Measurements from ENCODE around the gene SLC12A2.

The SLC12A2 gene

GRCh38 chr5:128213833-128214232, 130.3 kb downstream of the SLC12A2 start:
- no peak for DNase-seq (ENCODE audit: extremely low spot score)
- ChIA-PET CTCF (interaction anchor here (1.4 kb wide), 1 partner anchor 461 kb away, joined by 7 read pairs; no protein-coding TSS in a partner anchor), POLR2A (no interaction called here)
- TF ChIP-seq LEF1 (IDR thresholded peaks at IDR 0.05; ENCODE audit: borderline replicate concordance) (no peak), SUZ12 (IDR thresholded peaks at IDR 0.05) (no peak), FOXM1 (IDR thresholded peaks at IDR 0.05; ENCODE audit: borderline replicate concordance) (no peak)

DNA sequence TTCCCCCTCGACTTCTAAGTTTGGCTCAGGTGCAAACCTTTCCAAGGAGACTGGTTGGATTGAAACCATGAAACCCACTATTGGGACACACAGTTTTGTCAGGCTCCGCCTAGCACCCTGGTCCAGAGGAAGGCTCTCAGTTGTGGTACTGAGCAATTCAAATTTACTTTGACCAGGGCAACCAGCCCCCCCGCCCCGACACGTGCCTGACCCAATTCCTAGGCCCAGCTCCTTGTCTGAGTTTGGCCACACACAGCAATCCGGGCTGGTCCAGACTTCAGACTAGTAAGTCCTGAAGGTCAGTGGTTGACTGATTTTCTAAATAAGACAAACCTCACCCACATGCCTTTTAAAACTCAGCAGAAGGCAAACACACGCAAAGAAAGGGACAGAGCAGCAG, 132.7 kb downstream of the SLC12A2 start:
- ChIA-PET CTCF (no interaction called here), POLR2A (no interaction called here)
- TF ChIP-seq FOXA1 (IDR thresholded peaks at IDR 0.05) (no peak), LEF1 (IDR thresholded peaks at IDR 0.05; ENCODE audit: borderline replicate concordance) (no peak), CTBP1 (IDR thresholded peaks at IDR 0.05; ENCODE audit: borderline replicate concordance) (no peak), BHLHE40 (IDR thresholded peaks at IDR 0.05; ENCODE audit: borderline replicate concordance) (no peak), FOXM1 (IDR thresholded peaks at IDR 0.05; ENCODE audit: borderline replicate concordance) (no peak), HDGF (IDR thresholded peaks at IDR 0.05; ENCODE audit: borderline replicate concordance) (no peak), ARNT (IDR thresholded peaks at IDR 0.05) (no peak), TARDBP (IDR thresholded peaks at IDR 0.05) (no peak), SUZ12 (IDR thresholded peaks at IDR 0.05) (no peak), SP1 (IDR thresholded peaks at IDR 0.05) (no peak), L3MBTL2 (conservative IDR thresholded peaks at IDR 0.05) (no peak), ZNF384 (IDR thresholded peaks at IDR 0.05) (no peak), NFRKB (IDR thresholded peaks at IDR 0.05) (no peak), FOXK2 (IDR thresholded peaks at IDR 0.05) (no peak), ELF4 (IDR thresholded peaks at IDR 0.05) (no peak)
- TF ChIP-seq, protein P1, sequence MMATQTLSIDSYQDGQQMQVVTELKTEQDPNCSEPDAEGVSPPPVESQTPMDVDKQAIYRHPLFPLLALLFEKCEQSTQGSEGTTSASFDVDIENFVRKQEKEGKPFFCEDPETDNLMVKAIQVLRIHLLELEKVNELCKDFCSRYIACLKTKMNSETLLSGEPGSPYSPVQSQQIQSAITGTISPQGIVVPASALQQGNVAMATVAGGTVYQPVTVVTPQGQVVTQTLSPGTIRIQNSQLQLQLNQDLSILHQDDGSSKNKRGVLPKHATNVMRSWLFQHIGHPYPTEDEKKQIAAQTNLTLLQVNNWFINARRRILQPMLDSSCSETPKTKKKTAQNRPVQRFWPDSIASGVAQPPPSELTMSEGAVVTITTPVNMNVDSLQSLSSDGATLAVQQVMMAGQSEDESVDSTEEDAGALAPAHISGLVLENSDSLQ (IDR thresholded peaks at IDR 0.05): no peak
- DNase-seq (ENCODE audit: extremely low spot score): no peak

DNA sequence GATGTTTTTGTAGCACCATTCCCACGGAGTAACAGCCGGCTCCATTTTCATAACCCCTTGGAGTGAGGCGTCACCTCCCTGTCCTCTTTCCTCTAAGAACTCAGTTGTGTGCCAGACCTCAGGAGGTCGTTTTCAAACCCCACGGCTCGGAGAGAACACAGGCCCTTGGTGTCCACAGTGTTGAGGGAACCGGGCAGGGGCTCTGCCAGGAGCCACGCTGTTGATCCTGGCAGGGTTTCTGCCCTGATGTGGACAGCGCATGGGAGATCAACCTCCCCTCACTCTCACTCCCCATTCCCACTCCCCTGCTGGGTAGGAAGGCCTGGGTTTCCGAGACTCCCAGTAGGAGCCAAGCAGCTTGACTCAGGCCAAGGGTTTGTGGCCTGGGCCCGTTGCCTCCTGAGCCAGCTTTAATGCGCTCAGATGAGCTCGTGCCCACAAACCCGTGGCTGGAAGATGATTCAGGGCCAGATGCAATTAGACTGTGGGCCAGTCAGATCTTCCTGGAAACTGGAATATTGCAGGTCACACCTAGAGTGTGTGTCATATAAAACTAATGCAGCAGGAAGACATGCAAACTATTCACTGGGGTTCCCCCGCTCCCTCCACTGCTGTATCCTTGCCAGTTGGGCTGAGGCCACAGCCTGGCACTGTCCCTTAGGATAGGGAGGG, 133.4 kb downstream of the SLC12A2 start:
- TF ChIP-seq SUZ12 (IDR thresholded peaks at IDR 0.05): no peak
- TF ChIP-seq HDGF (IDR thresholded peaks at IDR 0.05; ENCODE audit: borderline replicate concordance): no peak
- TF ChIP-seq, protein P1 (IDR thresholded peaks at IDR 0.05): no peak
- no peak for TF ChIP-seq FOXA1 (IDR thresholded peaks at IDR 0.05)
- TF ChIP-seq TARDBP (IDR thresholded peaks at IDR 0.05): no peak
- TF ChIP-seq ZNF384 (IDR thresholded peaks at IDR 0.05): no peak
- ChIA-PET CTCF (no interaction called here), POLR2A (no interaction called here)
- no peak for DNase-seq (ENCODE audit: extremely low spot score)

GRCh38 chr5:128220841-128221240, 137.3 kb downstream of the SLC12A2 start:
- DNase-seq (ENCODE audit: extremely low spot score): no peak
- ChIA-PET POLR2A (no interaction called here), CTCF (no interaction called here)
- TF ChIP-seq TARDBP (IDR thresholded peaks at IDR 0.05) (no peak), HDGF (IDR thresholded peaks at IDR 0.05; ENCODE audit: borderline replicate concordance) (no peak), ELF4 (IDR thresholded peaks at IDR 0.05) (no peak), ZNF384 (IDR thresholded peaks at IDR 0.05) (no peak), SP1 (IDR thresholded peaks at IDR 0.05) (no peak), NFRKB (IDR thresholded peaks at IDR 0.05) (no peak), LEF1 (IDR thresholded peaks at IDR 0.05; ENCODE audit: borderline replicate concordance) (no peak), BHLHE40 (IDR thresholded peaks at IDR 0.05; ENCODE audit: borderline replicate concordance) (no peak), L3MBTL2 (conservative IDR thresholded peaks at IDR 0.05) (no peak), CTBP1 (IDR thresholded peaks at IDR 0.05; ENCODE audit: borderline replicate concordance) (no peak), FOXA1 (IDR thresholded peaks at IDR 0.05) (no peak), SUZ12 (IDR thresholded peaks at IDR 0.05) (no peak), FOXM1 (IDR thresholded peaks at IDR 0.05; ENCODE audit: borderline replicate concordance) (no peak), ARNT (IDR thresholded peaks at IDR 0.05) (no peak), FOXK2 (IDR thresholded peaks at IDR 0.05) (no peak)
- TF ChIP-seq, protein P1 (IDR thresholded peaks at IDR 0.05): no peak

GRCh38 chr5:128224336-128224735, 140.8 kb downstream of the SLC12A2 start:
- CTCF ChIA-PET: no interaction called here
- DNase-seq (ENCODE audit: extremely low spot score): no peak

DNA sequence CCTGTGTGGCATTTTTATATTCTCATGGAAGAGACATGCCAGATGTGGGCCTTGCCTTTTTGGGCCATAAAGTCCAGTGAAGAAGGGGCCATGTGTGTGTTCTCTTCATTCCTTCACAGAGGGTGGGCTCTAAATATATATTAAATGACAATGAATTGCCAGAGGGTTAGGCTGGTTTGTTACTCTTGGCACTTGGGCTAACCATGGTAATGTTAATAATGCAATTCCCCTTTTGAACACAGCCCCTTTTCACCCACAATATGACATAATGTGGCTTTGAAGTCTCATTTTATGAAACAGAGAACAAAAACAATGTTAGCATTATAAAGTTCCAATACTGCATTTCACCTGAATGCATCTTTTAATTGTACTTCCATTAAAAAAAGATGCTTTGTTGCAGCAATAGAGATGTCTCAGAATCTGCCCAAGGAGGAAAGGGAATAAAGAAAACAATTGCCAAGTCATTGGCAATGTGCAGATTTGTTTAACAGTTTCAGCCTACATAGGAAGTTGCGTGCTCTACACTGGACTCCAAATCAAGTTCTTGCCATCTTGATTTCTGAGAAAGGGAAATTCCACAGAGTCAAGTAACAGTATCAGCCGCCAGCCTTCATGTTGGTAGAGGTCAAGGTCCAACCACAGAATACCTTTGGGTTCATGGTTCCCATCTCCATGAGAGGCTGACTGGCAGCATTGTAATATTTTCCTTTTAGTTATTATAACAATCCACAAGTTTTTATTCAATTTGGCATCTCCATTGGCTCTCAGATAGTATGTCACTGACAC, 141.9 kb downstream of the SLC12A2 start:
- DNase-seq (ENCODE audit: extremely low spot score): no peak
- POLR2A ChIA-PET: no interaction called here
- no peak for TF ChIP-seq FOXK2 (IDR thresholded peaks at IDR 0.05)
- no peak for TF ChIP-seq ARNT (IDR thresholded peaks at IDR 0.05)
- TF ChIP-seq, protein P1 (IDR thresholded peaks at IDR 0.05): no peak
- no peak for TF ChIP-seq SP1 (IDR thresholded peaks at IDR 0.05)
- no peak for TF ChIP-seq ELF4 (IDR thresholded peaks at IDR 0.05)
- no peak for TF ChIP-seq L3MBTL2 (conservative IDR thresholded peaks at IDR 0.05)
- no peak for TF ChIP-seq BHLHE40 (IDR thresholded peaks at IDR 0.05; ENCODE audit: borderline replicate concordance)
- TF ChIP-seq SUZ12 (IDR thresholded peaks at IDR 0.05): no peak
- TF ChIP-seq TARDBP (IDR thresholded peaks at IDR 0.05): no peak
- no peak for TF ChIP-seq ZNF384 (IDR thresholded peaks at IDR 0.05)
- CTCF ChIA-PET: no interaction called here

More at GRCh38 chr5:128224336-128224735, 140.8 kb downstream of the SLC12A2 start:
- POLR2A ChIA-PET: no interaction called here
- no peak for TF ChIP-seq LEF1 (IDR thresholded peaks at IDR 0.05; ENCODE audit: borderline replicate concordance)
- no peak for TF ChIP-seq SUZ12 (IDR thresholded peaks at IDR 0.05)
- TF ChIP-seq NFRKB (IDR thresholded peaks at IDR 0.05): no peak
